Measurements from ENCODE around the gene LRRC56.

The LRRC56 gene

DNA sequence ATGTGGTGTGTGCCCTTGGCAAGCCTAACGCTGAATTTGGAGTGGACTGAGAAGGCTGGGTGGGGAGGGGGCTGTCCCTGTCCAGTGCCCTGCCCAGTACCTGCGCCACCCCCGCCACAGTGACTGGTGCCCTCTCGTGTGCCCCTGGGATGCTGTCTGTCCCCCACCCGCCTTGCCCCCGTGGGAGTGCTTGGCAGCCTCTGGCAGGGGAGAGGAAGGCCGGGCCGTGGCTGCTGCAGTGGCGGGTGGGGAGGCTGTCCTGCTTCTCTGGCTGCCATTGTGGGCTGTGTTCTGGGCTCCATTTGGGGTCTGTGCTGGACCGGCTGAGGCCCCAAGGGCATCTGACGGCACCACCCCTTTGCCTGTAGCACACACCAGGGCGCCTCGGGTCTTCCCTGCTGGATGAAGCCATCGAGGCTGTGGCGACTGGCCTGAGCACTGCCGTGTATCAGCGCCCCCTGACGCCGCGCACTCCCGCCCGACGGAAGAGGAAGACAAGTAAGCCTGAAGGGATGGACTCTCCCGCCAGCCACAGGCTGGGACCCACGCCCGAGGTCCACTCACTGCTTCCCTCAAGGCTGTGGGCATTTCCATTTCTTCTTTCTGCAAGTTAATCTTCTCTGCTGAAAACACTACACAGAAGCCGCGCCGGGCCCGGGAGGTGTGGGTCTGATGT lies 60.8 kb downstream of the LRRC56 start:
- DNase-seq (ENCODE audit: low spot score): no peak

DNA sequence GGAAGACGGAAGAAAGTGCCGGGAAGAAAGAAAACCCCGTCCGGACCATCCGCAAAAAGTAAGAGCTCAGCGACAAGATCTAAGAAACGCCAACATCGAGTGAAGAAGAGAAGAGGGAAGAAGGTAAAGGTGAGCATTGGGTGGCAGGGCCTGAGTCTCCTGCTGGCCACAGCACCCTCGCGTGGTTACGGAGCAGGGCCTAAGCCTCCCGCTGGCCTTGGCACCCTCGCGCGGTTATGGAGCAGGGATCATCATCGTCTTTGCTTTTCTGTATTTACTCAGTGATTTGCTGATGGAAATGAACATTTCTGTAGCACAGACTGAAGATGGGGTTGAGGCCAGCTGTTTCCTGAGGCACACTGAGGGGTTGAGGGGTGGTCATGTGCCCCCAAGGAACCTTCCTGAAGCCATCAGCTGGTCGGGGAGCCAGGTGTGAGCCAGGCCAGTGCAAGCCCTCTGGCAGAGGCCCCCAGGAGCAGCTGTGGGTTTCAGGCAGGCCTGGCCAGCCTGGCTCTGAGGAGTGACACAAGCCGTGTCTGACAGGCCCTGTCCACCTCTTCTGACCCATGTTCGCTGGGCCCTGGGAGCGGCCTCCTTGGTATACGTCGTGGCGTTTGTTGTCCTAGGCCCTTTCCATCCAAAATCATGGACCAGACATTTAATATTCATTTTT lies 64.4 kb downstream of the LRRC56 start:
- DNase-seq (ENCODE audit: low spot score): no peak

DNA sequence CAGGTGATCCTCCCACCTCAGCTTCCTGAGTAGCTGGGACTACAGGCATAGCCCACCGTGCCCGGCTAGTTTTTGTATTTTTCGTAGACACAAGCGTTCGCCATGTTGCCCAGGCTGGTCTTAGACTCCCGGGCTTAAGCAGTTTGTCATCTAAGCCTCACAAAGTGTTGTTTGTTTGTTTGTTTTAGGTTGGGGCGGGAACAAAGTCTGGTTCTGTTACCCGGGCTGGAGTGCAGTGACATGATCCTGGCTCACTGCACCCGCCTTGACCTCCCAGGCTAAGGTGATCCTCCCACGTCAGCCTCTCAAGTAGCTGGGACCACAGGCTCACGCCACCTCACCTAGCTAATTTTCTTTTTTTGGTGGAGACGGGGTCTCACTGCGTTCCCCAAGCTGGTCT lies 65.8 kb downstream of the LRRC56 start:
- DNase-seq (ENCODE audit: low spot score): no peak
